ENCODE measurements around the gene SEMA6B. TPM values are rescaled to one million over a fixed set of nuclear protein-coding genes. Genes with fewer than 3 reads are reported as not detected.

The SEMA6B gene
- polyA plus RNA-seq, 1 experiment: 0.66 TPM

DNA sequence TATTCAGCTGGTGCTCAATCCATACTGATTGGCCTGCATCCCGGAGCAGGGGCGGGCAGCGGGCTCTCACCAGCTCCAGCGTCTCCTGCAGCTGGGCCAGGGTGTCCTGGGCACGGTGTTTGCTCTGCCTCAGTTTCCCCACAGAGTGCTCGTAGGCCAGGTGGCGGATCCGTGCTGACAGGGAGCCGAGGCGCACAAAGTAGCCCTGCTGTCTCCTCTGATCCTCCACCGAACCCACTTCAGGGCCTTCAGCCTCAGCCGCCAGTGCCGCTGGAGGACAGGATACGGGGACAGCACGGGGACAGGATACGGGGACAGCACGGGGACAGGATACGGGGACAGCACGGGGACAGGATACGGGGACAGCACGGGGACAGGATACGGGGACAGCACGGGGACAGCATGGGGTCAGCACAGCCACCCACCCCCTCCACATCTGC is 33.9 kb downstream of the SEMA6B start:
- POLR2A ChIA-PET: no interaction called here
- H3K9me3 ChIP-seq (ENCODE audit: control insufficient read depth, insufficient read depth, low read length): no peaks in the 10 kb centered on the region; the same call in 1 of the 2 replicates
- DNase-seq (ENCODE audit: low read depth, low spot score): no peak
- peaks cover 12% of the 10 kb centered on the region for H3K27me3 ChIP-seq (ENCODE audit: control insufficient read depth, insufficient read depth, low read length)
- no peak for TF ChIP-seq CTCF (IDR thresholded peaks at IDR 0.05; ENCODE audit: low read depth, low read length)
- no peak overlapping the region for H3K27ac ChIP-seq (ENCODE audit: low read depth, low read length)
- CTCF ChIA-PET: interaction anchor here (0.6 to 1.8 kb wide), 15 partner anchors 9 to 259 kb away, joined by 3 to 13 read pairs (median 5); partner anchors contain the start of genes HDGFL2 and PLIN5
- no peak overlapping the region for H3K4me3 ChIP-seq (ENCODE audit: low read depth, low read length)

GRCh38 chr19:4524808-4525562 is 34.5 kb downstream of the SEMA6B start:
- Histone ChIP-seq H3K27me3 (ENCODE audit: control insufficient read depth, insufficient read depth, low read length) (peaks cover 8% of the 10 kb centered on the region), H3K9me3 (ENCODE audit: control insufficient read depth, insufficient read depth, low read length) (no peaks in the 10 kb centered on the region; the same call in 1 of the 2 replicates), H3K27ac (ENCODE audit: low read depth, low read length) (no peak overlapping the region), H3K4me3 (ENCODE audit: low read depth, low read length) (no peak overlapping the region)
- ChIA-PET CTCF (interaction anchor here (0.6 to 2.2 kb wide), 18 partner anchors 9 to 258 kb away, joined by 3 to 13 read pairs (median 4); partner anchors contain the start of genes HDGFL2 and PLIN5), POLR2A (no interaction called here)
- no peak for DNase-seq (ENCODE audit: low read depth, low spot score)
- peak; percentile 77 for TF ChIP-seq CTCF (IDR thresholded peaks at IDR 0.05; ENCODE audit: low read depth, low read length)

DNA sequence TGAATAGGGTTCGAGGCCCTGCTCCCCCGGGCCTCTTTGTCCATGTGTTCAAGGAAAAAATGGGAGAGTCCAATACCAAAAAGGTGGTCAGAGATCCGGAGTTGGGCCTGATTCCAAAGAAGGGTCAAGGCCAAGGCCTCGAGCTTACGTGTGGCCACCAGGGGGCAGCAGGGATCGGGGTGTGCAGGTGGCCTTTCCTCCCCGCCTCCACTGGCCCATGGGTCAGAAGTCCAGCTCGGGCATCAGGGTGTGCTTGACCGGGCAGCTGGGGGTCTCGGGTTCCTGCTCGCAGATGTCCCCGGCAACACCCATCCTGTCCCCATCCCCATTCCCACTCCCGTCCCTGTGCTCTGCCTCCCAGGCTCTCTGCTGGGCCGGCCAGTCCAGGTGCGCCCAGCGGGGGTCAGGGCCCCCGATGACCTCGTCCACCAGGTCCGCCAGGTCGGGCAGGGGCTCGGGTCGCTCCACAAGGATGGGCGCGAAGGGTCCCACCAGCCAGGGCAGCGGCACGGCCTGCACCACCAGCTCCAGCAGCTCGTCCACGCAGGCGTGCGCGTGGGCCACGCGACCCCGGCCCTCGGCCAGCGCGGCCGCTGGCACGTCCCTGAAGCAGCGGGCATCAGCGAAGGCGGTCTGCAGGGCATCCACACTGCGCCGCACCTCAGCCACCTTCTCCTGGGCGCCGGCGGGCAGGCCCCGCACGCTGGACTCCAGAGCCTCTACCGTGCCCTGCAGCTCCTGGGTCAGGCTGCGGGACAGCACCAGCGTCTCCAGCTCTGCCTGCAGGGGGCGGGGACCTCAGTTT is 36.0 kb downstream of the SEMA6B start:
- CTCF ChIA-PET: interaction anchor here (1.1 to 2.2 kb wide), 6 partner anchors 11 to 113 kb away, joined by 3 to 13 read pairs (median 8); partner anchors contain the start of gene PLIN5
- Histone ChIP-seq H3K27me3 (ENCODE audit: control insufficient read depth, insufficient read depth, low read length) (peaks cover 4% of the 10 kb centered on the region), H3K27ac (ENCODE audit: low read depth, low read length) (no peak overlapping the region), H3K9me3 (ENCODE audit: control insufficient read depth, insufficient read depth, low read length) (no peaks in the 10 kb centered on the region; the same call in 1 of the 2 replicates), H3K4me3 (ENCODE audit: low read depth, low read length) (no peak overlapping the region)
- peak; percentile 63 for TF ChIP-seq CTCF (IDR thresholded peaks at IDR 0.05; ENCODE audit: low read depth, low read length)
- POLR2A ChIA-PET: interaction anchor here (0.9 kb wide), 1 partner anchor 111 kb away, joined by 3 read pairs; no protein-coding TSS in a partner anchor
- no peak for DNase-seq (ENCODE audit: low read depth, low spot score)

GRCh38 chr19:4522291-4523002 is 37.0 kb downstream of the SEMA6B start:
- no peak overlapping the region for H3K27ac ChIP-seq (ENCODE audit: low read depth, low read length)
- peaks cover 4% of the 10 kb centered on the region for H3K27me3 ChIP-seq (ENCODE audit: control insufficient read depth, insufficient read depth, low read length)
- no peak for DNase-seq (ENCODE audit: low read depth, low spot score)
- POLR2A ChIA-PET: no interaction called here
- TF ChIP-seq CTCF (IDR thresholded peaks at IDR 0.05; ENCODE audit: low read depth, low read length): no peak
- no peak overlapping the region for H3K4me3 ChIP-seq (ENCODE audit: low read depth, low read length)
- CTCF ChIA-PET: interaction anchor here (0.7 to 2.2 kb wide), 7 partner anchors 12 to 140 kb away, joined by 3 to 13 read pairs (median 7); partner anchors contain the start of gene PLIN5
- no peaks in the 10 kb centered on the region; the same call in 1 of the 2 replicates for H3K9me3 ChIP-seq (ENCODE audit: control insufficient read depth, insufficient read depth, low read length)

All from AG04450 (cell line).